Lower leg skin (tissue), 4 donors: Measurements from ENCODE around the gene TREM1. TPM values are rescaled to one million over a fixed set of nuclear protein-coding genes. Genes with fewer than 3 reads are reported as not detected.
"Not testable (repeated sequence)": the region's sequence is repeated elsewhere in the genome, so short reads cannot be mapped to it uniquely, and the experiment has no call there.

Experiments used
- DNase-seq, 2 donors: peaks; one replicate each; pipeline ENCODE4 v3.0.0-alpha.2; 2019; ENCODE audit warnings: low spot score in 2 of 2
- H3K4me3 ChIP-seq: fragments of 200-600 bp; sonication (generic); 2 replicates; pipeline ENCODE4 v1.5.1; 2017; ENCODE audit warnings: mild to moderate bottlenecking, low read depth; ENCODE audit not compliant: poor library complexity, severe bottlenecking
- CTCF ChIP-seq, 3 donors: fragments of 450-650 bp; IDR thresholded peaks; one replicate each; pipeline ENCODE4 v1.5.1; 2016; ENCODE audit warnings: antibody characterized with exemption in 3 of 3, mild to moderate bottlenecking in 3 of 3, moderate library complexity in 2 of 3
- POLR2A ChIP-seq, 2 donors: fragments of 450-650 bp; IDR thresholded peaks; one replicate each; pipeline ENCODE4 v1.6.1; 2016 to 2017; ENCODE audit warnings: antibody characterized with exemption in 2 of 2, mild to moderate bottlenecking in 1 of 2, moderate library complexity in 1 of 2
- WGBS, 2 donors: methylation state at CpG; one replicate each; pipeline ENCODE4 v1.1.5; 2018; 5-methylcytosine and 5-hydroxymethylcytosine counted together
- intact Hi-C: fragments of 100-400 bp; cut with DNase I; formaldehyde crosslinking; loops from one replicate; pipeline ENCODE4 v1.15.0; 2023; ENCODE audit warnings: low total_unique reads
- total RNA-seq, 4 donors: library from RNA; depleted of rRNA; stranded (reverse); fragments of >200 nt; gene quantifications; one replicate each; pipeline ENCODE4 v1.1.0, GENCODE V29; 2016

Gene TREM1
- total RNA-seq, 4 donors from 2014 or later, result 0.49 to 0.83 TPM; not detected in 2

GRCh38 chr6:41302638-41303037, 16.2 kb upstream of the TREM1 start:
- no peak overlapping the region for H3K4me3 ChIP-seq
- no peak for TF ChIP-seq POLR2A (IDR thresholded peaks at IDR 0.05)
- TF ChIP-seq CTCF (IDR thresholded peaks at IDR 0.05), result no peak
- intact Hi-C loops, result no loop called here
- DNase-seq, result no peak
- 63 to 76% methylated on average over 5 of the region's 5 CpGs for WGBS, 2 donors

GRCh38 chr6:41298785-41299502, 12.5 kb upstream of the TREM1 start:
- intact Hi-C loops, result no loop called here
- 52 to 54% methylated on average over 3 of the region's 3 CpGs for WGBS, 2 donors
- TF ChIP-seq POLR2A (IDR thresholded peaks at IDR 0.05) (no peak), CTCF (IDR thresholded peaks at IDR 0.05) (no peak)
- no peak overlapping the region for H3K4me3 ChIP-seq
- DNase-seq, result no peak

- intact Hi-C loops, H3K4me3 ChIP-seq, DNase-seq: not testable (repeated sequence)
- 53 to 54% methylated on average over 5 of the region's 5 CpGs for WGBS, 2 donors
Measured at GRCh38 chr6:41297248-41297647, 10.8 kb upstream of the TREM1 start.

GRCh38 chr6:41294214-41294872, 7.9 kb upstream of the TREM1 start:
- WGBS, 2 donors, result 85 to 87% methylated on average over 3 of the region's 3 CpGs
- TF ChIP-seq POLR2A (IDR thresholded peaks at IDR 0.05) (no peak), CTCF (IDR thresholded peaks at IDR 0.05) (no peak)
- no peak overlapping the region for H3K4me3 ChIP-seq
- intact Hi-C loops, result no loop called here
- no peak for DNase-seq

GRCh38 chr6:41291717-41292116, 5.2 kb upstream of the TREM1 start:
- WGBS, 2 donors, result 47 to 64% methylated on average over 1 of the region's 1 CpG
- no peak for TF ChIP-seq CTCF (IDR thresholded peaks at IDR 0.05)
- no peak for TF ChIP-seq POLR2A (IDR thresholded peaks at IDR 0.05)
- DNase-seq, result no peak
- no peak overlapping the region for H3K4me3 ChIP-seq
- intact Hi-C loops, result no loop called here

GRCh38 chr6:41289815-41290214, 3.3 kb upstream of the TREM1 start:
- DNase-seq, result no peak
- WGBS, 2 donors, result 86 to 91% methylated on average over 4 of the region's 4 CpGs
- intact Hi-C loops, result no loop called here
- TF ChIP-seq POLR2A (IDR thresholded peaks at IDR 0.05), result no peak
- no peak for TF ChIP-seq CTCF (IDR thresholded peaks at IDR 0.05)
- H3K4me3 ChIP-seq, result no peak overlapping the region
